Trophoblast cell (in vitro differentiated cells and primary cell): Measurements from ENCODE around the gene MAF.

Experiments
- DNase-seq, 2 donors: peaks; one replicate each; pipeline ENCODE4 v3.0.0-alpha.2; 2016
- H2AFZ ChIP-seq: 2 replicates; pipeline ENCODE4 v1.6.1; 2013; ENCODE audit warnings: low read length, moderate library complexity, mild to moderate bottlenecking; ENCODE audit not compliant: insufficient read depth, poor library complexity
- H2AK5ac ChIP-seq: 2 replicates; pipeline ENCODE4 v1.6.1; 2013; ENCODE audit warnings: mild to moderate bottlenecking, low read length
- H2BK120ac ChIP-seq: 2 replicates; pipeline ENCODE4 v1.6.1; 2013; ENCODE audit warnings: low read length, mild to moderate bottlenecking, moderate library complexity; ENCODE audit not compliant: insufficient read depth, poor library complexity
- H2BK12ac ChIP-seq: 2 replicates; pipeline ENCODE4 v1.6.1; 2013; ENCODE audit warnings: mild to moderate bottlenecking, low read length, moderate library complexity
- H2BK5ac ChIP-seq: 2 replicates; pipeline ENCODE4 v1.6.1; 2013; ENCODE audit warnings: low read length, low read depth, moderate library complexity, mild to moderate bottlenecking; ENCODE audit not compliant: poor library complexity
- H3K14ac ChIP-seq: 2 replicates; pipeline ENCODE4 v1.6.1; 2013; ENCODE audit warnings: mild to moderate bottlenecking, low read length
- H3K18ac ChIP-seq: 2 replicates; pipeline ENCODE4 v1.6.1; 2013; ENCODE audit warnings: mild to moderate bottlenecking, low read length
- H3K23ac ChIP-seq: 2 replicates; pipeline ENCODE4 v1.6.1; 2013; ENCODE audit warnings: low read length
- H3K27ac ChIP-seq: 2 replicates; pipeline ENCODE4 v1.5.1; 2013; ENCODE audit warnings: low read depth, mild to moderate bottlenecking, inconsistent platforms, low read length, moderate library complexity
- H3K27me3 ChIP-seq: 2 replicates; pipeline ENCODE4 v1.6.1; 2013; ENCODE audit warnings: inconsistent platforms, mild to moderate bottlenecking, low read length, moderate library complexity; ENCODE audit not compliant: insufficient read depth
- H3K36me3 ChIP-seq, 2 experiments: 1 replicate in 1 of 2; 2 replicates in 1 of 2; pipeline ENCODE4 v1.6.1; 2013; ENCODE audit warnings: low read length in 2 of 2, mild to moderate bottlenecking in 2 of 2, moderate library complexity in 1 of 2; ENCODE audit not compliant: insufficient read depth in 2 of 2, control insufficient read depth in 1 of 2
- H3K4ac ChIP-seq: 2 replicates; pipeline ENCODE4 v1.6.1; 2013; ENCODE audit warnings: low read depth, mild to moderate bottlenecking, low read length, moderate library complexity
- H3K4me1 ChIP-seq, 2 experiments: 1 replicate in 1 of 2; 2 replicates in 1 of 2; pipeline ENCODE4 v1.6.1; 2013; ENCODE audit warnings: low read length in 2 of 2, mild to moderate bottlenecking in 2 of 2, moderate library complexity in 1 of 2; ENCODE audit not compliant: insufficient read depth in 2 of 2, control insufficient read depth in 1 of 2
- H3K4me2 ChIP-seq: 2 replicates; pipeline ENCODE4 v1.6.1; 2013; ENCODE audit warnings: inconsistent platforms, mild to moderate bottlenecking, low read length, moderate library complexity
- H3K4me3 ChIP-seq: 2 replicates; pipeline ENCODE4 v1.5.1; 2013; ENCODE audit warnings: mild to moderate bottlenecking, low read depth, low read length, inconsistent platforms
- H3K79me1 ChIP-seq: one replicate; pipeline ENCODE4 v1.6.1; 2013; ENCODE audit warnings: low read length
- H3K79me2 ChIP-seq: 2 replicates; pipeline ENCODE4 v1.6.1; 2013; ENCODE audit warnings: low read length, mild to moderate bottlenecking; ENCODE audit not compliant: control insufficient read depth, insufficient read depth, poor library complexity
- H3K9ac ChIP-seq: 2 replicates; pipeline ENCODE4 v1.6.1; 2013; ENCODE audit warnings: mild to moderate bottlenecking, low read length
- H3K9me3 ChIP-seq: 2 replicates; pipeline ENCODE4 v1.6.1; 2013; ENCODE audit warnings: low read depth, mild to moderate bottlenecking, control low read depth, inconsistent platforms, low read length; ENCODE audit not compliant: insufficient read depth
- H4K12ac ChIP-seq: 2 replicates; pipeline ENCODE4 v1.6.1; 2013; ENCODE audit warnings: low read depth, mild to moderate bottlenecking, low read length, moderate library complexity
- H4K8ac ChIP-seq: 2 replicates; pipeline ENCODE4 v1.6.1; 2013; ENCODE audit warnings: low read depth, mild to moderate bottlenecking, low read length, moderate library complexity
- H4K91ac ChIP-seq: one replicate; pipeline ENCODE4 v1.6.1; 2013; ENCODE audit warnings: low read depth, mild to moderate bottlenecking, low read length, moderate library complexity
- WGBS: extraction: QIAGEN DNeasy Blood & Tissue Kit; methylation state at CpG from one replicate; pipeline ENCODE4 v1.1.7; 2013; ENCODE audit warnings: missing lambda C conversion rate; ENCODE audit not compliant: insufficient read length, insufficient coverage; ENCODE audit errors: extremely low coverage; 5-methylcytosine and 5-hydroxymethylcytosine counted together

The MAF gene

DNA sequence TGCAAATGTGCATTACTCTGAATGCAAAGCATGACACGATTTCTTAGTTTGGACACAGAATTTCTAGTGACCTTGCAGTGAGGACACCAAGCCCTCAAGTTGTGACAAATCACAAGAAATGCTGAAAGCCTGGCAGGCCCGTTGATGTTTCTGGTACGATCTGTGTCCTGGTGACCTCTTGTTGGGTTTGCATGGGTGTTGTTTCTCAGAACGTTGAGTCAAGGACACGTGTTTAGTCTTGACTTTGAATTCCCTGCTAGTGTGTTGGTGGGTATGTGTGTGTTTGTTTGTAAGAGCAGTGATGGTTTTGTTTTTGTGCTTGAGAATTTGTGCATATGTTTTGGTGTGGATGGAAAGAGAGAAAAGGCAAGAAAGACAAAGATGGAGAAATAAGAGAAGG lies 37.8 kb upstream of the MAF start:
- Histone ChIP-seq H3K23ac (no peak overlapping the region), H3K36me3 (no peaks in the 10 kb centered on the region), H3K27me3 (no peaks in the 10 kb centered on the region), H2BK120ac (no peak overlapping the region), H3K4me3 (no peak overlapping the region), H3K14ac (no peak overlapping the region), H3K9me3 (no peaks in the 10 kb centered on the region), H3K4ac (no peak overlapping the region), H2AFZ (no peak overlapping the region), H3K18ac (no peak overlapping the region), H3K79me1 (no peaks in the 10 kb centered on the region), H2BK5ac (no peak overlapping the region), H3K9ac (no peak overlapping the region), H4K12ac (no peak overlapping the region), H3K27ac (no peak overlapping the region), H4K8ac (no peak overlapping the region), H3K4me2 (no peak overlapping the region), H3K79me2 (no peaks in the 10 kb centered on the region), H3K4me1 (no peaks in the 10 kb centered on the region), H2BK12ac (no peak overlapping the region), H2AK5ac (no peak overlapping the region), H4K91ac (no peak overlapping the region)
- WGBS = no CpG with 5 or more reads among the region's 5 CpGs
- DNase-seq = no peak

DNA sequence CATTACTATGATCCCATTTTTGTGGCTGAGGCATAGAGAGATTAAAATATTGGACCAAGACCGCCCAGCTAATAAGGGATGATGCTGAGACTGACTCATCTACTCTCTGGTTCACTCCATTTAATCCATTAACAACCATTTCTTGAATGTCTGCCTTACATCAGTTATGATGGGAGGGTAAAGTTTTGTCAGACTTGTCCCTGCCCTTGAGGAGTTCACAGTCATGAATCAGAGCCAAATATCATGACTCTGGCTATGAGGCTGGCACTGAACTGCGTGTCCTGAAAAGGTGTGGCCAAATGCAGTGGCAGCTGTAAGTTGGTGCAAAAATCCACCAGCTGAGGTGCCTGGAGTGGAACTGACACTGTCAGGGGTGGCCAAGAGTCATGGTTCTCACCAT lies 35.0 kb upstream of the MAF start:
- no peak overlapping the region for H3K4ac ChIP-seq

DNA sequence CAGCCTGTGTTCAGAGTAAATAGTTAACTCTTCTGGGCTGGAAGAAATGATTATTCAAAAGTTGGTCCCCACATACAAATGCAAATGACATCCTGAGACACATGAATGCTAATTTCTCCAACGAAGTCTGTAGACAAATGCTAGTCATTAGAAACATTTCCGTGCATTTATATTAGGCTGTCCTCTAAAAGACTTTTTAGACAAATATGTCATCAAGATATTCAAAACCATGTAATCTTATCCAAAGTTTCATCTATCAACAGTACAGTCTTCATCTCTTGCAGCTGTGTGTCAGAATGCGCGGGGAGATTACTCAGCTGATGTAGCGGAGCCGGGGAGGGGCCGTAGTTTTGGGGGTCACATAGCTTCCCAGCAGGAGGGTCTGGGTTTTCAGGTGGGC lies 33.8 kb upstream of the MAF start:
- no peak overlapping the region for H3K23ac ChIP-seq
- peaks cover 0 to 4% of the 10 kb centered on the region in 2 experiments for H3K4me1 ChIP-seq
- H3K27ac ChIP-seq = no peak overlapping the region
- no peak overlapping the region for H4K12ac ChIP-seq
- H3K9ac ChIP-seq = no peak overlapping the region
- no peak overlapping the region for H2BK12ac ChIP-seq
- H3K4me2 ChIP-seq = no peak overlapping the region
- H3K79me2 ChIP-seq = no peaks in the 10 kb centered on the region
- no peaks in the 10 kb centered on the region for H3K27me3 ChIP-seq
- no peak for DNase-seq
- H2BK5ac ChIP-seq = no peak overlapping the region
- H2AFZ ChIP-seq = no peak overlapping the region
- no peak overlapping the region for H3K4me3 ChIP-seq
- no peak overlapping the region for H3K18ac ChIP-seq
- no peak overlapping the region for H4K8ac ChIP-seq
- no peak overlapping the region for H2BK120ac ChIP-seq
- H3K36me3 ChIP-seq = no peaks in the 10 kb centered on the region
- no peak overlapping the region for H3K14ac ChIP-seq
- no peak overlapping the region for H2AK5ac ChIP-seq
- H4K91ac ChIP-seq = no peak overlapping the region
- peaks cover 2% of the 10 kb centered on the region for H3K9me3 ChIP-seq
- WGBS = no CpG with 5 or more reads among the region's 7 CpGs
- H3K4ac ChIP-seq = no peak overlapping the region
- H3K79me1 ChIP-seq = no peaks in the 10 kb centered on the region

More for the DNA sequence above, 35.0 kb upstream of the MAF start:
- Histone ChIP-seq H3K23ac (no peak overlapping the region), H3K4me1 (peaks cover 0 to 4% of the 10 kb centered on the region in 2 experiments), H2BK12ac (no peak overlapping the region), H3K79me1 (no peaks in the 10 kb centered on the region), H3K36me3 (no peaks in the 10 kb centered on the region), H3K4me3 (no peak overlapping the region), H2AFZ (no peak overlapping the region), H3K27me3 (no peaks in the 10 kb centered on the region), H3K14ac (no peak overlapping the region), H3K9me3 (peaks cover 2% of the 10 kb centered on the region), H4K12ac (no peak overlapping the region), H4K8ac (no peak overlapping the region), H3K18ac (no peak overlapping the region), H2AK5ac (no peak overlapping the region), H3K9ac (no peak overlapping the region), H3K27ac (no peak overlapping the region), H3K79me2 (no peaks in the 10 kb centered on the region), H2BK5ac (no peak overlapping the region), H3K4me2 (no peak overlapping the region), H4K91ac (no peak overlapping the region), H2BK120ac (no peak overlapping the region)
- WGBS = no CpG with 5 or more reads among the region's 2 CpGs
- no peak for DNase-seq

DNA sequence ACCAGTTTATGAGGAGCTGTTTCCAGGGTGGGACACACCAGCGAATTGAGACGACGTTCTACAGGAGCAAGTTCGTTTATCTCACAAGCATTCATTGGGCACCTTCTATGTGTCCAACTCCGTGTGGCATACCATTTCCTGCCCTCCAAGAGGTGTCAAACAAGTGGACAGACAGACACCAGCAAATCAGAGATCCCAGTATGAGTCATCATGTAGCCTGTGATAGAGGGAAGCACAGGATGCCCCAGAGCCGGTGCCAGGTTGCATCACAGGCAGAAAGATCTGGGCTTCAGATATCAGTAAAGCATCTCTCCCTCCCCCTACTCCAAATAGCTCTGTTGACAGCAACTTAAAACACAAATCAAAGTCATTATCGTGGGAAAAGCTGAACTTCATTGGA lies 31.8 kb upstream of the MAF start:
- Histone ChIP-seq H2BK120ac (no peak overlapping the region), H3K27ac (no peak overlapping the region), H2BK5ac (no peak overlapping the region), H4K12ac (no peak overlapping the region), H3K4me3 (no peak overlapping the region), H3K23ac (no peak overlapping the region), H3K9me3 (peaks cover 2% of the 10 kb centered on the region), H2BK12ac (no peak overlapping the region), H3K4ac (no peak overlapping the region), H3K27me3 (no peaks in the 10 kb centered on the region), H3K4me2 (no peak overlapping the region), H3K18ac (no peak overlapping the region), H3K14ac (no peak overlapping the region), H4K91ac (no peak overlapping the region), H3K36me3 (no peaks in the 10 kb centered on the region), H2AK5ac (no peak overlapping the region), H3K79me1 (no peaks in the 10 kb centered on the region), H3K4me1 (peaks cover 0 to 4% of the 10 kb centered on the region in 2 experiments), H2AFZ (no peak overlapping the region), H3K79me2 (no peaks in the 10 kb centered on the region), H4K8ac (no peak overlapping the region), H3K9ac (no peak overlapping the region)
- no CpG with 5 or more reads among the region's 7 CpGs for WGBS
- no peak for DNase-seq
